GM12878 (cell line): Measurements from ENCODE around the gene PPP6R2. TPM values are rescaled to one million over a fixed set of nuclear protein-coding genes. Genes with fewer than 3 reads are reported as not detected.

Experiments used
- ATAC-seq: fragments of 200-7000 bp; cut with Tn5 transposase; 3 replicates; pipeline ENCODE4 v1.9.1; 2020; ENCODE audit warnings: mild to moderate bottlenecking, moderate library complexity
- BruUV-seq: library from RNA; stranded (reverse); fragments of 400-500 nt; replicated peaks from 2 replicates; lab custom pipeline; 2021; lab: Mats Ljungman, UMichigan
- CTCF ChIA-PET: fragments of 300-600 bp; sonication (Branson Sonifier 250); formaldehyde crosslinking; extraction: SDS; loops from one replicate; lab custom pipeline; 2021; ENCODE audit warnings: inconsistent platforms; lab: Yijun Ruan, JAX
- POLR2A ChIA-PET: fragments of 350-600 bp; formaldehyde crosslinking; extraction: SDS; loops from one replicate; lab custom pipeline; 2021; ENCODE audit warnings: inconsistent platforms; lab: Charles Lee
- RAD21 ChIA-PET: fragments of 300-600 bp; sonication (Branson Sonifier 250); formaldehyde crosslinking; loops from one replicate; lab custom pipeline; 2023; ENCODE audit warnings: antibody characterized with exemption; ENCODE audit not compliant: unreplicated experiment; lab: Charles Lee
- SMC1A ChIA-PET: fragments of 300-600 bp; sonication (Branson Sonifier 250); formaldehyde crosslinking; loops from one replicate; lab custom pipeline; 2023; ENCODE audit not compliant: unreplicated experiment, uncharacterized antibody; lab: Charles Lee
- DNase-seq: peaks from one replicate; pipeline ENCODE4 v3.0.0-alpha.2; 2011; ENCODE audit warnings: low read depth, low spot score
- FAIRE-seq: peaks from 3 replicates; lab custom pipeline; 2011; peaks lifted over from hg19 to GRCh38; lab: Jason Lieb, UNC
- H2AFZ ChIP-seq: 2 replicates; pipeline ENCODE4 v1.6.0; 2011; ENCODE audit warnings: low read depth, low read length, control low read depth; ENCODE audit not compliant: control insufficient read depth
- H3K27ac ChIP-seq: 2 replicates; pipeline ENCODE4 v1.5.1; 2011; ENCODE audit warnings: control low read depth; ENCODE audit not compliant: control insufficient read depth, insufficient read depth
- H3K27me3 ChIP-seq, 2 experiments: replicated peaks in 1 of 2; 2 replicates each; pipeline versions ENCODE4 v1.6.0 to v1.6.1; 2011; ENCODE audit warnings: low read length in 1 of 2; ENCODE audit not compliant: control insufficient read depth in 2 of 2, insufficient read depth in 2 of 2
- H3K36me3 ChIP-seq, 2 experiments: 2 replicates each; pipeline ENCODE4 v1.5.1; 2011; ENCODE audit warnings: low read length in 1 of 2; ENCODE audit not compliant: control insufficient read depth in 2 of 2, insufficient read depth in 2 of 2
- H3K4me1 ChIP-seq: 2 replicates; pipeline ENCODE4 v1.6.1; 2011; ENCODE audit warnings: mild to moderate bottlenecking, low read length, moderate library complexity, mixed read lengths; ENCODE audit not compliant: control insufficient read depth, insufficient read depth
- H3K4me2 ChIP-seq: 2 replicates; pipeline ENCODE4 v1.6.0; 2011; ENCODE audit warnings: control low read depth; ENCODE audit not compliant: control insufficient read depth, insufficient read depth
- H3K4me3 ChIP-seq: fragments of 200-600 bp; sonication (generic); 2 replicates; pipeline ENCODE4 v1.5.1; 2016
- H3K79me2 ChIP-seq: 2 replicates; pipeline ENCODE4 v1.6.0; 2011; ENCODE audit warnings: low read length; ENCODE audit not compliant: control insufficient read depth, insufficient read depth
- H3K9ac ChIP-seq: 2 replicates; pipeline ENCODE4 v1.8.0; 2011; ENCODE audit warnings: low read length, control low read depth, mixed read lengths; ENCODE audit not compliant: control insufficient read depth, insufficient read depth
- H3K9me3 ChIP-seq: replicated peaks from 3 replicates; pipeline ENCODE4 v1.5.1; 2011; ENCODE audit warnings: mild to moderate bottlenecking, low read length; ENCODE audit not compliant: control insufficient read depth, insufficient read depth
- H4K20me1 ChIP-seq: 2 replicates; pipeline ENCODE4 v1.6.0; 2011; ENCODE audit not compliant: control insufficient read depth, insufficient read depth
- CBFB ChIP-seq: IDR thresholded peaks from 2 replicates; pipeline ENCODE4 v1.6.1; 2016; ENCODE audit warnings: antibody characterized with exemption, low read depth
- CHD2 ChIP-seq: IDR thresholded peaks from 2 replicates; pipeline ENCODE4 v1.6.1; 2011; ENCODE audit warnings: low read depth, low read length, improper control_type of control experiment, borderline replicate concordance
- DPF2 ChIP-seq: fragments of 450-650 bp; IDR thresholded peaks from 2 replicates; pipeline ENCODE4 v1.6.1; 2017; ENCODE audit warnings: mild to moderate bottlenecking
- GATAD2B ChIP-seq: fragments of 450-650 bp; conservative IDR thresholded peaks from 2 replicates; pipeline ENCODE4 v1.6.1; 2017; ENCODE audit warnings: low read depth, mild to moderate bottlenecking, moderate library complexity
- JUNB ChIP-seq: IDR thresholded peaks from 2 replicates; pipeline ENCODE4 v1.6.1; 2016; ENCODE audit warnings: antibody characterized with exemption, mild to moderate bottlenecking
- MYC ChIP-seq: IDR thresholded peaks from 2 replicates; pipeline ENCODE4 v1.6.1; 2011; ENCODE audit warnings: mild to moderate bottlenecking, low read length, moderate library complexity, inconsistent platforms; ENCODE audit not compliant: insufficient read depth, insufficient replicate concordance, insufficient read length, severe bottlenecking
- NKRF ChIP-seq: fragments of 450-650 bp; conservative IDR thresholded peaks from 2 replicates; pipeline ENCODE4 v1.6.1; 2017; ENCODE audit warnings: mild to moderate bottlenecking, moderate library complexity
- RB1 ChIP-seq: fragments of 450-650 bp; formaldehyde crosslinking; IDR thresholded peaks from 2 replicates; pipeline ENCODE4 v1.6.1; 2017; ENCODE audit warnings: mild to moderate bottlenecking, borderline replicate concordance
- SP1 ChIP-seq: IDR thresholded peaks from one replicate; pipeline ENCODE4 v1.6.1; 2011; ENCODE audit warnings: low read depth, low read length
- TCF3 ChIP-seq: IDR thresholded peaks from 2 replicates; pipeline ENCODE4 v1.6.1; 2012; ENCODE audit warnings: low read depth, mild to moderate bottlenecking, low read length, borderline replicate concordance; ENCODE audit not compliant: insufficient read depth
- WRNIP1 ChIP-seq: IDR thresholded peaks from 2 replicates; pipeline ENCODE4 v1.6.1; 2011; ENCODE audit warnings: low read depth, low read length, improper control_type of control experiment, borderline replicate concordance
- ZNF274 ChIP-seq: IDR thresholded peaks from one replicate; pipeline ENCODE4 v1.8.0; 2011; ENCODE audit not compliant: insufficient read length, insufficient read depth
- WGBS: methylation state at CpG from one replicate; pipeline ENCODE4 v1.1.6; 2016; ENCODE audit warnings: low lambda C conversion rate; ENCODE audit not compliant: insufficient replicate concordance, insufficient coverage; ENCODE audit errors: missing lambda C conversion rate; 5-methylcytosine and 5-hydroxymethylcytosine counted together
- in situ Hi-C: fragments of 300-500 bp; cut with MboI; formaldehyde crosslinking; loops from 9 replicates; pipeline ENCODE4 v1.14.3; 2018; ENCODE audit warnings: mixed read lengths
- intact Hi-C: fragments of 100-400 bp; cut with micrococcal nuclease; formaldehyde crosslinking; loops from one replicate; pipeline ENCODE4 v1.14.2; 2022; ENCODE audit not compliant: unreplicated experiment
- polyA plus RNA-seq, 11 experiments: library from polyadenylated mRNA; depleted of rRNA in 4 of 11; unstranded in 6 of 11; stranded (reverse) in 5 of 11; fragments of >200 nt; fragmentation: Nextera tagmentation in 4 of 11; fragmentation: Illumina TruSeq in 1 of 11; extraction: Ambion mirVana in 4 of 11; extraction: Trizol in 1 of 11; gene quantifications; 1 replicate in 1 of 11; 2 replicates in 10 of 11; pipeline versions ENCODE4 v1.2.1 to v1.2.3, GENCODE V29; 2011 to 2016; ENCODE audit warnings: inconsistent platforms in 2 of 11, missing spikeins in 2 of 11, low read depth in 1 of 11
- total RNA-seq, 4 experiments: library from RNA; depleted of rRNA in 3 of 4; stranded (reverse); fragments of >200 nt in 3 of 4; fragmentation: Illumina TruSeq in 1 of 4; extraction: Trizol in 1 of 4; gene quantifications; 2 replicates each; pipeline versions ENCODE4 v1.2.1 to v1.2.3, GENCODE V29; 2013 to 2021

PPP6R2 gene
- total and polyA plus RNA-seq, 10 of the 15 experiments (the other 5 are each of a cell fraction or from before 2014, with no cell fraction given) = 0.29 to 52.6 (median 25.4) TPM

- Histone ChIP-seq H3K4me1 (no peaks in the 10 kb centered on the region), H3K79me2 (no peaks in the 10 kb centered on the region), H3K9ac (no peak overlapping the region), H3K4me2 (no peak overlapping the region), H3K27ac (no peak overlapping the region), H3K27me3 (no peaks in the 10 kb centered on the region), H4K20me1 (no peaks in the 10 kb centered on the region), H3K36me3 (peaks cover 13 to 16% of the 10 kb centered on the region in 2 experiments; a peak in 3 of 4 replicates), H3K9me3 (no peaks in the 10 kb centered on the region), H2AFZ (no peak overlapping the region), H3K4me3 (no peak overlapping the region)
- DNase-seq = no peak
- CTCF ChIA-PET = no interaction called here
- no peak for TF ChIP-seq TCF3
- TF ChIP-seq JUNB = no peak
- TF ChIP-seq WRNIP1 = no peak
- no peak for TF ChIP-seq DPF2
- TF ChIP-seq CBFB = no peak
- no peak for TF ChIP-seq RB1
- TF ChIP-seq ZNF274 = no peak
- TF ChIP-seq GATAD2B = no peak
- no peak for TF ChIP-seq MYC
- no peak for TF ChIP-seq SP1
- no peak for TF ChIP-seq CHD2
- TF ChIP-seq NKRF = no peak
- intact Hi-C loops (no loop called here), in situ Hi-C loops (no loop called here)
- no peak for FAIRE-seq
- SMC1A ChIA-PET = no interaction called here
- WGBS = 96% methylated on average over 25 of the region's 25 CpGs
- no peak for ATAC-seq
- RAD21 ChIA-PET = no interaction called here
- no TSS peak for BruUV-seq
- POLR2A ChIA-PET = no interaction called here
Measured at GRCh38 chr22:50406416-50407170, 63.5 kb downstream of the PPP6R2 start.
